ENCODE results near the gene RRAS. TPM values are rescaled to one million over a fixed set of nuclear protein-coding genes. Genes with fewer than 3 reads are reported as not detected.

The RRAS gene
- total RNA-seq, 1 donor from 2014 or later: 1.2 TPM

GRCh38 chr19:49678985-49679770 is 39.2 kb upstream of the RRAS start:
- no peaks in the 10 kb centered on the region for H3K9me3 Mint-ChIP-seq
- H3K27me3 Mint-ChIP-seq (ENCODE audit: low read depth): peaks cover 6% of the 10 kb centered on the region
- H3K4me3 Mint-ChIP-seq: peak overlapping the region; percentile 99
- H3K4me1 Mint-ChIP-seq: peaks cover 34% of the 10 kb centered on the region
- H3K27ac Mint-ChIP-seq (ENCODE audit: unreplicated experiment): no peak overlapping the region
- DNase-seq (ENCODE audit: low read depth, low spot score): no peak
- peaks cover 7% of the 10 kb centered on the region for H3K36me3 Mint-ChIP-seq (ENCODE audit: low read depth)
- no peak for TF ChIP-seq CTCF (conservative IDR thresholded peaks at IDR 0.05)

DNA sequence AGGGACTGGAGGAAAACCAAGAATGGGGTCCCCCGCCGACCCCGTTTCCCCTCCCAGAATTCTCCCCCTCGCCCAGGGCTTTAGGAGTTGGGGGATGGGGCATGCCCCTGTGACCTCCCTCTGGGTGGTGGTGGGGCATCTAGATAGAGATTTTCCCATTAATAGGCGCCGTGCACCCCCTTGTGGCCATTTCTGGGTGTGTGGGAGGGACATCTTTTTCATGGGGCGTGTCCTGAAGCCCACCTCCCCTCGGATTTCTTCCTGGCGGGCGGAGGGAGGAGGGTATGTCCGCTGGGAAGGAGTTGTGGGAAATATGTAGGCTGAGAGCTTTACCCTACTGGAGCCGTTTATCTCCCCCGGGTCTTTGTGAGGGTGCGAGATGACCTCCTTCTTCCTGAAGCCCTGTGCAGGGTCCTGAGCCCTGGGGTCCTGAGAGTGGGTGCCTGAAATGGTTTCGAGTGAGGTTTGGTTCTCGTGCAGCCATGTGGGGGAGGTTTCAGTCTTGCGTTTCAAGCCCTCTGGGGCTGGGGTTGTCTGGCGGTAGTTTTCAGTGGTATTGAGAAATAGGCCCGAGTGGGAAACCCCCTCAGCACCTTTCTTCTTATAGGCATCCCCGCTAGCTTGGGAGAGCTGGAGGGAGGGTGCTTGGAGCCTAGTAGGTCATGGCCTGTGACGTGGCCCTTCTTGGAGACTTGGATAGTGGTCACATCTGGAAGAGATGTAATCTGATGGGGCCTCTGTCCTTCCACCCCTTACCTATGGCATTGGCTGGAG is 38.1 kb upstream of the RRAS start:
- Mint-ChIP-seq H3K36me3 (ENCODE audit: low read depth) (peaks cover 9% of the 10 kb centered on the region), H3K4me3 (peak overlapping the region; percentile 99), H3K9me3 (no peaks in the 10 kb centered on the region), H3K4me1 (peaks cover 34% of the 10 kb centered on the region), H3K27ac (ENCODE audit: unreplicated experiment) (peak overlapping the region; percentile 96), H3K27me3 (ENCODE audit: low read depth) (peaks cover 6% of the 10 kb centered on the region)
- DNase-seq (ENCODE audit: low read depth, low spot score): peak; percentile 93
- TF ChIP-seq CTCF (conservative IDR thresholded peaks at IDR 0.05): peak; percentile 79

GRCh38 chr19:49677231-49677900 is 37.4 kb upstream of the RRAS start, which contains the start of gene PRMT1:
Gene PRMT1 (plus strand): TSS chr19:49677271. CDS start chr19:49677281, 10 bp downstream.
- peak; percentile 51 for DNase-seq (ENCODE audit: low read depth, low spot score)

DNA sequence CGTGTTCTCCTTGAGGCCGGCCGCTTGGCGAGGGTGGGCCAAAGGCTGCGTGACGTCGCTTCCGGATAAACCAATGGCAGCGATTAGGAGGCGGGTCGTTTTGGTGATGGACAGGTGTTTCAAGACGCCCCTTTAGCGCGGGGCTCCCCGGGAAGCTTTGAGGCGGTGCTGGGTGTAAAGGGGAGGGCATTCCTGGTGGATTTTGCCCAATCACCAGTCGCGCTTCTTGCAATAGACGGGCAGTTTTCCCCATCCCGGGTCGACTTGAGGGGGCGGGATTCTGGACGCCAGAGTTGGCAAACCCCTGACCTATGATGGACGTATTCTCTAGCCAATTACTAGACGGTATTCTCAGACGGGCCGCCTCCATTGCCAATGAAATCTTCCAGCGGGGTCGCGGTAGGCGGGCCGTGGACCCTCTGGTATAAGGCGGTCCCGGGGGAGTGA is 36.9 kb upstream of the RRAS start:
- Mint-ChIP-seq H3K4me1 (peaks cover 41% of the 10 kb centered on the region), H3K9me3 (no peaks in the 10 kb centered on the region), H3K27ac (ENCODE audit: unreplicated experiment) (peak overlapping the region; percentile 100), H3K36me3 (ENCODE audit: low read depth) (peaks cover 6% of the 10 kb centered on the region), H3K4me3 (peak overlapping the region; percentile 100), H3K27me3 (ENCODE audit: low read depth) (peaks cover 6% of the 10 kb centered on the region)
- TF ChIP-seq CTCF (conservative IDR thresholded peaks at IDR 0.05): no peak
- DNase-seq (ENCODE audit: low read depth, low spot score): peak; percentile 97

More at GRCh38 chr19:49677231-49677900, 37.4 kb upstream of the RRAS start, which contains the start of gene PRMT1:
- peak within 1 kb of the TSS; percentile 100 for H3K4me3 Mint-ChIP-seq
- peaks cover 36% of the 10 kb centered on the region for H3K4me1 Mint-ChIP-seq
- no peaks in the 10 kb centered on the region for H3K9me3 Mint-ChIP-seq
- peak within 1 kb of the TSS; percentile 100 for H3K27ac Mint-ChIP-seq (ENCODE audit: unreplicated experiment)
- no peak for TF ChIP-seq CTCF (conservative IDR thresholded peaks at IDR 0.05)
- H3K27me3 Mint-ChIP-seq (ENCODE audit: low read depth): peaks cover 6% of the 10 kb centered on the region
- H3K36me3 Mint-ChIP-seq (ENCODE audit: low read depth): peaks cover 7% of the 10 kb centered on the region

GRCh38 chr19:49676136-49676783 is 36.3 kb upstream of the RRAS start:
- Mint-ChIP-seq H3K4me3 (peak overlapping the region; percentile 100), H3K4me1 (peaks cover 43% of the 10 kb centered on the region), H3K27me3 (ENCODE audit: low read depth) (peaks cover 6% of the 10 kb centered on the region), H3K36me3 (ENCODE audit: low read depth) (peaks cover 6% of the 10 kb centered on the region), H3K27ac (ENCODE audit: unreplicated experiment) (peak overlapping the region; percentile 100), H3K9me3 (no peaks in the 10 kb centered on the region)
- no peak for TF ChIP-seq CTCF (conservative IDR thresholded peaks at IDR 0.05)
- peak; percentile 97 for DNase-seq (ENCODE audit: low read depth, low spot score)
